Right lobe of liver (tissue), 6 donors: ENCODE results near the gene HIRA. TPM values are rescaled to one million over a fixed set of nuclear protein-coding genes. Genes with fewer than 3 reads are reported as not detected.

Source experiments
- ATAC-seq, 4 donors: fragments of 200-7000 bp; cut with Tn5 transposase; one replicate each; pipeline ENCODE4 v1.9.1; 2020; ENCODE audit warnings: mild to moderate bottlenecking in 4 of 4, moderate library complexity in 4 of 4
- DNase-seq, 3 donors: peaks; one replicate each; pipeline ENCODE4 v3.0.0-alpha.2; 2020
- H3K27ac ChIP-seq, 3 donors: fragments of 200-600 bp; one replicate each; pipeline ENCODE4 v1.8.0; 2022
- H3K27me3 ChIP-seq, 2 donors: fragments of 200-600 bp; one replicate each; pipeline ENCODE4 v1.8.0; 2022
- H3K36me3 ChIP-seq, 4 donors: fragments of 200-600 bp; sonication (generic) in 1 of 4; one replicate each; pipeline versions ENCODE4 v1.5.1 to v1.8.0; 2017 to 2022; ENCODE audit warnings: control low read depth in 1 of 4
- H3K4me1 ChIP-seq, 4 donors: fragments of 200-600 bp; sonication (generic) in 1 of 4; one replicate each; pipeline versions ENCODE4 v1.5.1 to v1.8.0; 2017 to 2022; ENCODE audit warnings: control low read depth in 1 of 4
- H3K4me3 ChIP-seq, 3 donors: fragments of 200-600 bp; one replicate each; pipeline ENCODE4 v1.8.0; 2022
- H3K9me3 ChIP-seq, 4 donors: fragments of 200-600 bp; sonication (generic) in 1 of 4; one replicate each; pipeline versions ENCODE4 v1.5.1 to v1.8.0; 2017 to 2022; ENCODE audit warnings: control low read depth in 1 of 4
- POLR2A ChIP-seq: fragments of 450-650 bp; IDR thresholded peaks from one replicate; pipeline ENCODE4 v1.6.1; 2017; ENCODE audit warnings: antibody characterized with exemption, mild to moderate bottlenecking
- WGBS: methylation state at CpG from one replicate; pipeline ENCODE4 v1.1.6; 2018; ENCODE audit warnings: low coverage, low lambda C conversion rate; ENCODE audit not compliant: insufficient coverage; ENCODE audit errors: missing lambda C conversion rate; 5-methylcytosine and 5-hydroxymethylcytosine counted together
- intact Hi-C, 2 donors: fragments of 100-400 bp; cut with DNase I; formaldehyde crosslinking; loops; one replicate each; pipeline versions ENCODE4 v1.11.2 to v1.14.1; 2022
- total RNA-seq, 6 experiments: library from RNA; depleted of rRNA in 2 of 6; stranded (reverse); fragments of >200 nt in 2 of 6; fragmentation: NEBNext Ultra II Directional in 3 of 6; extraction: Animal tissue kit (Norgen Biotek cat#: 25700) in 3 of 6; gene quantifications; one replicate each; pipeline versions ENCODE4 v1.1.0 to v1.2.4, GENCODE V29; 2016 to 2023
- TF ChIP-seq, protein P1 (sequence below), 4 donors: fragments of 200-600 bp in 3 of 4; fragments of 450-650 bp in 1 of 4; IDR thresholded peaks; one replicate each; pipeline versions ENCODE4 v1.5.1 to v1.8.0; 2016 to 2022; ENCODE audit warnings: antibody characterized with exemption in 4 of 4, mild to moderate bottlenecking in 2 of 4
- donor health status: DM: no; HTN: yes; CAD: no.
- donor health status: DM: no; HTN: no; CAD: no.
- donor health status: DM: no; HTN: no; CAD: no.
- donor health status: DM: no; HTN: yes; CAD: no.
- donor health status: DM: no; HTN: yes; CAD: no.

The HIRA gene
- total RNA-seq, 6 experiments from 2014 or later = 14.6 to 25.0 (median 17.8) TPM

DNA sequence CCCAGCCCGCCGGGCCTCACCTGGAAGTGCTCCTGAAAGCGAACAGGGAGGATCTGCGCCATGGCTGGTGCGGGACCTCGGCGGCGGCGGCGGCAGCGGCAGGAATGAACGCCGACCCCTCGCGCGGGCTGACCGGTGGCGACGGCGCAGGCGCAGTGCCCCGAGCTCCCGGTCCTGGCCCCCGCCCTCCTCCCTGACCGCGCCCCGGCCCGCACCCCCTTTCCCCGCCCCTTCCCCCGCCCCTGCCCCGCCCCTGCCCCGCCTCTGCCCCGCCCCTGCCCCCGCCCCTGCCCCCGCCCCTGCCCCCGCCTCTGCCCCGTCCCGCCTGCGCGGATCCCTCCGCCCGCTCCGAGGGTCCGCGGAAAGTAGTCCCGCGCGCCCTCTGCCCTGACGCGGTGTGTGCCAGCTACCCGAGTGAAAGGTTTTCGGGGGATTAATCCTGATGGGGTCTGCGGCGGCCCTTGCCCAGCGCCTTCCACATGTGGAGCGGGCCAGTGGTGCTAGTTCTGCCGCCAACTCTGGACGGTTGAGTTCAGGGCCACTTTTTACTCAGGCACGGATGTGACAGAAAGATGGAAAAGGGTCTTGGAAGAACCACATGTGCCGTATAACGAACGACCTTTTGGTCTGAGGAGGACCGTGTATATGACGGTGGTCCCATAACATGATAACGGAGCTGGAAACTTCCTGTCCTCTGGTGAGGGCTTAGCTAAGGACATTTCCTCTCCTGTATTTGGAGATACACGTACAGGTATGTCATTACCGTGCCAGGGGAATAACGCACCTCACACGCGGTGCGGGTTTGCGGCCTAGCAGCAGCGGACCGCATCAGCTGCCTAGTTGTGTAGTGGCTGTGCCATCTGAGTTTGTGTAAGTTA lies 139.7 kb downstream of the HIRA start, which contains the start of gene CLTCL1:
CLTCL1 (minus strand) TSS at position 140 of the 878 bp plus-strand sequence; CDS start at position 62, 78 bp downstream.
- H3K4me3 ChIP-seq = peak within 1 kb of the TSS; percentile 86 to 96 (median 90)
- intact Hi-C loops = no loop called here
- no peaks in the 10 kb centered on the region for H3K9me3 ChIP-seq
- WGBS = 0% methylated on average over 18 of the region's 74 CpGs
- DNase-seq = peak; percentile 89 to 91 (median 91)
- H3K4me1 ChIP-seq = peaks cover 0 to 4% (median 0%) of the 10 kb centered on the region in 4 donors
- H3K36me3 ChIP-seq = no peaks in the 10 kb centered on the region
- ATAC-seq = peak; percentile 77 to 93 (median 86)
- peak within 1 kb of the TSS; percentile 75 to 79 (median 77) for H3K27ac ChIP-seq
- TF ChIP-seq POLR2A = peak; percentile 62
- TF ChIP-seq, protein P1, sequence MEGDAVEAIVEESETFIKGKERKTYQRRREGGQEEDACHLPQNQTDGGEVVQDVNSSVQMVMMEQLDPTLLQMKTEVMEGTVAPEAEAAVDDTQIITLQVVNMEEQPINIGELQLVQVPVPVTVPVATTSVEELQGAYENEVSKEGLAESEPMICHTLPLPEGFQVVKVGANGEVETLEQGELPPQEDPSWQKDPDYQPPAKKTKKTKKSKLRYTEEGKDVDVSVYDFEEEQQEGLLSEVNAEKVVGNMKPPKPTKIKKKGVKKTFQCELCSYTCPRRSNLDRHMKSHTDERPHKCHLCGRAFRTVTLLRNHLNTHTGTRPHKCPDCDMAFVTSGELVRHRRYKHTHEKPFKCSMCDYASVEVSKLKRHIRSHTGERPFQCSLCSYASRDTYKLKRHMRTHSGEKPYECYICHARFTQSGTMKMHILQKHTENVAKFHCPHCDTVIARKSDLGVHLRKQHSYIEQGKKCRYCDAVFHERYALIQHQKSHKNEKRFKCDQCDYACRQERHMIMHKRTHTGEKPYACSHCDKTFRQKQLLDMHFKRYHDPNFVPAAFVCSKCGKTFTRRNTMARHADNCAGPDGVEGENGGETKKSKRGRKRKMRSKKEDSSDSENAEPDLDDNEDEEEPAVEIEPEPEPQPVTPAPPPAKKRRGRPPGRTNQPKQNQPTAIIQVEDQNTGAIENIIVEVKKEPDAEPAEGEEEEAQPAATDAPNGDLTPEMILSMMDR (IDR thresholded peaks at IDR 0.05) = no peak
- no peaks in the 10 kb centered on the region for H3K27me3 ChIP-seq

DNA sequence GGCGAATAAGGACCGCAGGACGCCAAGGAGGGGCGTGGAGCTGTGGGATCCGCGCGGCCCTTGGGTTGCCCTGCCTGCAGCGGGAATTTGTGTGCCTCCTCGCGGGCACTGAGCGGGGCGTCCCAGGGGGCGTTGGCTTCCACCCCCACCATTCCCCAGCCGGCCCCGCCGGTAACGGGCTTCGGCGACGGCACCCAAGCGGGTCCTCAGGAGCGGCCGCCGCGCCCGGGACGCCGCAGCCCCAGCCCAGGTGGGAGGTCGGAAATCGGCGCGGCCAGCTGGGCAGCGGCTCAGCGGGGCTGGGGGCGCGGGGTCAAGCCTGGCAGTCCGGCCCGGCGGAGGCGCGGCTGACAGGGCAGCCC lies 140.3 kb downstream of the HIRA start:
- intact Hi-C loops = no loop called here

DNA sequence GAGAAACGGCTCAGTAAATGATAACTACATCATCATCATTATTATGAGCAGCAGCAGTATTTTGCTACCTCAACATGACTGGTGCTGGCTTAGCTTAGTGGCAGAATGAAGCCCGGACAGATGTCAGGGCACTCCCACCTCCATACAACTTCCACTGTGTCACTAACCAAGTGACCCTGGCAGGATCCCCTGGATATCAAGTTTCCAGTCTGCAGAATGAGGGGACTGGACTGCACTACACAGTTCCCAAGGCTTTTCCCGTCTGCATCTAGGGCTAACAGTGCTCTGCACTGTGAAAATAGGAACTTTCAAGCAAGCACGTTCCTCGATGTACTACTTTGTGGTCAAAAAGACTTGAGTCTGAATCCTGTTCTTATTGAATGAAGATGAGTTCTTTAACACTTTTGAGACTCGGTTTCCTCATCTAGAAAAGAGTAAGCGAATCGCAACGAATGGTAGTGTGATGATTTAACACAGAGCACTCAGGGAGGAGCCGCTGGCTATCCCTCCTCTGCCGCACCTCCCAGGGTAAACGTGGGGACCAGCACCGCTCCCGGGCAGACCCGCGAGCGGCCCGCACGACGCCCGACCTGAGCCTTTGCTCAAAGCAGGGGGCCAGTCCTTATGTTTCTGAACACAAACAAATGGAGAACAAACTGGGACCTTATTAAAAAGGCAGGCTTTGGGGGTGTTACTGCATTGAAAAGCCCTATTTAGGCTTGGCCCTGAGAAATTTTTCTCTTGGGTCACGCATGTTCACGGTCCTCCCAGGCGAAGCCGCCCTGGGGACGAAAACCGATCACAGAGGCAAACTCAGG lies 140.9 kb downstream of the HIRA start:
- ATAC-seq (peak in 3 of 4 donors; percentile 3 to 18 (median 13)), DNase-seq (peak in 2 of 3 donors; percentile 31 to 55)
- Histone ChIP-seq H3K27me3 (no peaks in the 10 kb centered on the region), H3K27ac (no peak overlapping the region), H3K4me3 (peak overlapping the region; percentile 86 to 96 (median 90)), H3K36me3 (no peaks in the 10 kb centered on the region), H3K4me1 (peaks cover 0 to 4% (median 0%) of the 10 kb centered on the region in 4 donors), H3K9me3 (no peaks in the 10 kb centered on the region)
- TF ChIP-seq POLR2A = no peak
- TF ChIP-seq, protein P1 (IDR thresholded peaks at IDR 0.05) = no peak
- WGBS = 16% methylated on average over 21 of the region's 27 CpGs
- intact Hi-C loops = no loop called here

More for the DNA sequence above, 140.3 kb downstream of the HIRA start:
- Histone ChIP-seq H3K4me1 (peaks cover 0 to 4% (median 0%) of the 10 kb centered on the region in 4 donors), H3K36me3 (no peaks in the 10 kb centered on the region), H3K4me3 (peak overlapping the region; percentile 86 to 96 (median 90)), H3K9me3 (no peaks in the 10 kb centered on the region), H3K27ac (peak overlapping the region; percentile 41 to 56 (median 45)), H3K27me3 (no peaks in the 10 kb centered on the region)
- DNase-seq (peak; percentile 57 to 60 (median 58)), ATAC-seq (peak; percentile 26 to 54 (median 43))
- TF ChIP-seq, protein P1 (IDR thresholded peaks at IDR 0.05) = no peak
- no peak for TF ChIP-seq POLR2A
- no CpG with 5 or more reads among the region's 41 CpGs for WGBS

DNA sequence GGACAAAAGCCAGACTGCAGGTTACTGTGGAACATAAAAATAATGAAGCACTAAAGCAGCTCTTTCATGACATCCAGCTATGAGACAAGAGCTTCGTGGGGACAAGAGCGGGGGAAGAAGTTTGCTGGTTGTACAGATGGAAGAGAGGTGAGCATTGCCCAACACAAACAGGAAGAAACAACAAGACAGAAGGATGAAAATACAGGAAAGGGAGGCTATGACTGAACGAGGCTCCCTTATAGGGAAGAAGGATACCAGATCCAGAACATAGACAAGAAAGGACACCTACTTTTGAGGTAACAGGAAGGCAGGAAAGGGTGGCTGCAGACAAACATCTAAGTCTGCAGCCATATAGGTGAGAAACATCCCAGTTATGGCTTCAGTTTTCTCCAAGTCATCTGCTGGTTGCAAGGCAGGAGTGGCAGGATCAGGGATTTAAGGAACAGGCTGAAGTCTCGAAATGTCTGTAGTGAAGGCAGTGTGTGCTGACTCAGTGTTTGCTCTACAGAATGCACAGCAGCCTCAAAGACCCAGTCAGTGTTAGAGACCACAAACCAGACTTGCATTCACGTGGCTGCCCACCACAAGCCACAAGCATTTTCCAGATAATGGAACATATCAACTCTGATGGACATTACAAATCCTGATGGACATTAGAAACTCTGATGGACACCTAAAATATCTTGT lies 141.9 kb downstream of the HIRA start:
- no peaks in the 10 kb centered on the region for H3K27me3 ChIP-seq
- peaks cover 0 to 4% (median 0%) of the 10 kb centered on the region in 4 donors for H3K4me1 ChIP-seq
- no peak overlapping the region for H3K27ac ChIP-seq
- no peak overlapping the region for H3K4me3 ChIP-seq
- intact Hi-C loops = loop anchor here in 1 of 2 donors (5.0 kb wide), 1 partner anchor 112 kb away; the partner anchor contains the start of gene SLC25A1
- no peaks in the 10 kb centered on the region for H3K9me3 ChIP-seq
- WGBS = 54% methylated on average over 4 of the region's 5 CpGs
- no peak for ATAC-seq
- H3K36me3 ChIP-seq = no peaks in the 10 kb centered on the region
- TF ChIP-seq, protein P1 (IDR thresholded peaks at IDR 0.05) = no peak
- TF ChIP-seq POLR2A = no peak
- DNase-seq = no peak
